Sigmoid colon (tissue), 7 donors: ENCODE results near the gene CAPN15. TPM values are rescaled to one million over a fixed set of nuclear protein-coding genes. Genes with fewer than 3 reads are reported as not detected.

Experiments used
- DNase-seq: peaks from one replicate; pipeline ENCODE4 v3.0.0-alpha.2; 2019
- H3K27ac ChIP-seq, 4 donors: fragments of 200-600 bp; sonication (generic); one replicate each; pipeline ENCODE4 v1.5.1; 2016 to 2019; ENCODE audit warnings: mild to moderate bottlenecking in 1 of 4
- H3K27me3 ChIP-seq, 3 donors: fragments of 200-600 bp; sonication (generic); one replicate each; pipeline ENCODE4 v1.5.1; 2019; ENCODE audit warnings: mild to moderate bottlenecking in 1 of 3
- H3K36me3 ChIP-seq, 4 donors: fragments of 200-600 bp; sonication (generic); one replicate each; pipeline ENCODE4 v1.5.1; 2016 to 2019
- H3K4me1 ChIP-seq, 4 donors: fragments of 200-600 bp; sonication (generic); one replicate each; pipeline ENCODE4 v1.5.1; 2017 to 2019
- H3K4me3 ChIP-seq, 4 donors: fragments of 200-600 bp; sonication (generic); one replicate each; pipeline ENCODE4 v1.5.1; 2017 to 2019; ENCODE audit warnings: mild to moderate bottlenecking in 2 of 4, moderate library complexity in 1 of 4
- H3K9me3 ChIP-seq, 4 donors: fragments of 200-600 bp in 3 of 4; sonication (generic) in 3 of 4; one replicate each; pipeline versions ENCODE4 v1.5.1 to v1.6.1; 2013 to 2019
- EP300 ChIP-seq, 4 donors: sonication (generic); formaldehyde crosslinking; IDR thresholded peaks; one replicate each; pipeline ENCODE4 v1.6.1; 2017; ENCODE audit warnings: antibody characterized with exemption in 4 of 4
- POLR2A ChIP-seq, 2 donors: fragments of 450-650 bp; IDR thresholded peaks; one replicate each; pipeline ENCODE4 v1.6.1; 2016; ENCODE audit warnings: antibody characterized with exemption in 2 of 2, mild to moderate bottlenecking in 2 of 2, moderate library complexity in 2 of 2
- POLR2AphosphoS5 ChIP-seq, 4 donors: sonication (generic); formaldehyde crosslinking; IDR thresholded peaks; one replicate each; pipeline ENCODE4 v1.6.1; 2017; ENCODE audit warnings: antibody characterized with exemption in 4 of 4
- WGBS, 2 donors: extraction: QIAGEN DNeasy Blood & Tissue Kit; methylation state at CpG; one replicate each; pipeline ENCODE4 v1.1.7; 2013; 5-methylcytosine and 5-hydroxymethylcytosine counted together
- intact Hi-C: fragments of 100-400 bp; cut with DNase I; formaldehyde crosslinking; loops from one replicate; pipeline ENCODE4 v1.15.1; 2023
- polyA plus RNA-seq, 3 donors: library from polyadenylated mRNA; stranded (reverse); fragments of 200-250 nt; gene quantifications; one replicate each; pipeline ENCODE4 v1.2.3, GENCODE V29; 2013
- total RNA-seq, 4 donors: library from RNA; depleted of rRNA; stranded (reverse); fragments of >200 nt; gene quantifications; one replicate each; pipeline ENCODE4 v1.1.0, GENCODE V29; 2016
- TF ChIP-seq, protein P1 (sequence below), 4 experiments: fragments of 450-650 bp in 3 of 4; fragments of 200-600 bp in 1 of 4; IDR thresholded peaks; one replicate each; pipeline ENCODE4 v1.5.1; 2016 to 2019; ENCODE audit warnings: antibody characterized with exemption in 4 of 4, mild to moderate bottlenecking in 3 of 4, moderate library complexity in 2 of 4
- donor health status: healthy with polysubstance abuse.
- donor health status: Bipolar disorder and iron deficiency.
- donor health status: healthy.

The CAPN15 gene
- total and polyA plus RNA-seq, 7 donors = 10.3 to 85.8 (median 24.4) TPM

DNA sequence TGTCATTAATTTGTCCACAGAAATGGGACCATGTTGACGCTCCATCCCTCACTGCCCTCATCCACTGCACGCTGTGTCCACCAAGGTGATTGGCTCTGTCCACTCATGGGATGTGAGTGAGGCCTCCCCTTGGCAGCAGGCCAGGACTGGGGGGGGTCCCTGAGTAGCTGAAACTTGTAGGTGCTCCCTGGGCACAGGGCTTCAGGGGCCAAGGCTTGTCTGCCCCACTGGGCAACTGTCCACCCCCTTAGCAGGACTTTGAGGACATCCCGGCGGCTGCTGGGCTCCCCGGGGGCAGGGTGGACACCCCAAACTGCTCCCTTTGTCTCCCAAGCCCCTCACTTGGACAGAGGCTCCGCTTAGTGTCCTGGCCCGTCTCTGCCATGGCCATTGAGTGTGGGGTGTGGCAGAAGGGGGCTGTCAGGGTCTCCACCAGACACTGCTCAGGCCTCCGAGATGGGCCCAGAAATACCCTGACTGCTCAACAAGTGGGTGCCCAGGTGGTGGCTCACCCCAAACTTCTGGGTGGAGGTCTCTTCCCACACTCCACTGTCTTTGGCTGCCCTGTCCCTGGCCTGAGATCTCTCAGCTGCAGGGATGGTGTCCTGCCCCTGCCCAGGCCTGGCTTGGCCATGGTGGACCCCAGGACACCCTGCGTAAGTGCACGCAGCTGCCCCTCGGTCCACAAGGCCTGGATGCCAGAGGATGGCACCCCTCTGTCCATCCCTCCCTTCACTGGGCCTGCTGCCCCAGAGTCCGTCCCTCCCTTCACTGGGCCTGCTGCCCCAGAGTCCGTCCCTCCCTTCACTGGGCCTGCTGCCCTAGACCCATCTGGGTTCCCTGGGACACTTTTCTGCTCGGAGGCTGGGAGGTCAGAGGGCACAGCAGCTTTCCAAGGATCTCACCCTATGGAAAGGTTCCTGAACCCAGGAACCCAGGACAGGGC lies 59.4 kb downstream of the CAPN15 start:
- Histone ChIP-seq H3K27me3 (peaks cover 0 to 7% (median 3%) of the 10 kb centered on the region in 3 donors), H3K4me3 (no peak overlapping the region), H3K4me1 (peaks cover 0 to 38% (median 27%) of the 10 kb centered on the region in 4 donors), H3K27ac (no peak overlapping the region), H3K36me3 (no peaks in the 10 kb centered on the region), H3K9me3 (no peaks in the 10 kb centered on the region)
- WGBS, 2 donors = 77 to 84% methylated on average over 14 of the region's 14 CpGs
- no peak for DNase-seq
- peak in 1 of 4 donors; percentile 6 for TF ChIP-seq POLR2AphosphoS5 (IDR thresholded peaks at IDR 0.05)
- TF ChIP-seq EP300 (IDR thresholded peaks at IDR 0.05) = no peak
- TF ChIP-seq POLR2A (IDR thresholded peaks at IDR 0.05) = no peak
- intact Hi-C loops = no loop called here

- Histone ChIP-seq H3K9me3 (no peaks in the 10 kb centered on the region), H3K27ac (peak overlapping the region; percentile 95 to 99 (median 96)), H3K27me3 (peaks cover 0 to 7% (median 3%) of the 10 kb centered on the region in 3 donors), H3K4me1 (peaks cover 0 to 45% (median 41%) of the 10 kb centered on the region in 4 donors), H3K4me3 (peak overlapping the region; percentile 62 to 97 (median 82)), H3K36me3 (no peaks in the 10 kb centered on the region)
- intact Hi-C loops = loop anchor here (2.0 kb wide), 2 partner anchors 48 to 72 kb away; partner anchors contain the start of gene METTL26
- no peak for DNase-seq
- WGBS, 2 donors = 0% methylated on average over 21 of the region's 21 CpGs
- TF ChIP-seq POLR2AphosphoS5 (IDR thresholded peaks at IDR 0.05) = no peak
- no peak for TF ChIP-seq EP300 (IDR thresholded peaks at IDR 0.05)
- TF ChIP-seq, protein P1, sequence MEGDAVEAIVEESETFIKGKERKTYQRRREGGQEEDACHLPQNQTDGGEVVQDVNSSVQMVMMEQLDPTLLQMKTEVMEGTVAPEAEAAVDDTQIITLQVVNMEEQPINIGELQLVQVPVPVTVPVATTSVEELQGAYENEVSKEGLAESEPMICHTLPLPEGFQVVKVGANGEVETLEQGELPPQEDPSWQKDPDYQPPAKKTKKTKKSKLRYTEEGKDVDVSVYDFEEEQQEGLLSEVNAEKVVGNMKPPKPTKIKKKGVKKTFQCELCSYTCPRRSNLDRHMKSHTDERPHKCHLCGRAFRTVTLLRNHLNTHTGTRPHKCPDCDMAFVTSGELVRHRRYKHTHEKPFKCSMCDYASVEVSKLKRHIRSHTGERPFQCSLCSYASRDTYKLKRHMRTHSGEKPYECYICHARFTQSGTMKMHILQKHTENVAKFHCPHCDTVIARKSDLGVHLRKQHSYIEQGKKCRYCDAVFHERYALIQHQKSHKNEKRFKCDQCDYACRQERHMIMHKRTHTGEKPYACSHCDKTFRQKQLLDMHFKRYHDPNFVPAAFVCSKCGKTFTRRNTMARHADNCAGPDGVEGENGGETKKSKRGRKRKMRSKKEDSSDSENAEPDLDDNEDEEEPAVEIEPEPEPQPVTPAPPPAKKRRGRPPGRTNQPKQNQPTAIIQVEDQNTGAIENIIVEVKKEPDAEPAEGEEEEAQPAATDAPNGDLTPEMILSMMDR (IDR thresholded peaks at IDR 0.05) = no peak
- TF ChIP-seq POLR2A (IDR thresholded peaks at IDR 0.05) = no peak
Measured at GRCh38 chr16:588639-588888, 61.1 kb downstream of the CAPN15 start.

DNA sequence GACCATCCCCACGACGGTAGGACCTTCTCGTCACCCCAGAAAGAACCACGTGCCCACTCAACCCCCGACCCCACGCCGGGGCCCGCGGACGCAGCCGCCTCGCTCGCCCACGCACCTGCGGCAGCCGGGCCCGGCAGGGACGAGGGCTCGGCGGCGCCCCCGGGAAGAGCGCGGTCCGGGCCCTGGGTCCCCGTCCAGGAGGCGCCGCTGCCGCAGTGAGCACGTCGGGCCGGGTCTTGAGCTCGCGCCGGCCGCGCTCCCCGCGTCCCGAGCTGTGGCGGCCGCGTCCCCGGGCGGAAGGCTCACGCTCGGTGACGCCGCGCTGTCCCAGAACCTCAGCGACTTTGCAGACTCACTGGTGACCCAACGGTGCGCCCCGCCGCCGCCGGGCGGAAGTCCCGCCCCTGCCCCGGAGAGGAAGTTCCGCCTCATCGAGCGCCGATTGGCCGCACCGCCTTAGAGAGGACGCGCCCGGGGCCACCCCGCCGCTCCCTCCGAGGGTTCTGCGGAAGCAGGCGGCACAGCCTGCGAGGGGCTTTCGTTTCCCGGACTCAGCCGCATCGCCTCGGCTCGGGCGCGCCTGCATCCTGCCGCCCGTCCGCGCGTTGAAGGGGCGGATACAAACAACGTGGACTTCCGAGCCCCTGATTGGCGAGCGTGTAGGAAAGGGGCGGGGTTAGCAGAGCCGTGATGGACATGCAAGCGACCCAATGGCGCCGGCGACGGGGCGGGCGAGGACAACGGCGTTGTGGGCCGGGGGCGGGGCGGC lies 61.6 kb downstream of the CAPN15 start:
- peaks cover 0 to 45% (median 42%) of the 10 kb centered on the region in 4 donors for H3K4me1 ChIP-seq

DNA sequence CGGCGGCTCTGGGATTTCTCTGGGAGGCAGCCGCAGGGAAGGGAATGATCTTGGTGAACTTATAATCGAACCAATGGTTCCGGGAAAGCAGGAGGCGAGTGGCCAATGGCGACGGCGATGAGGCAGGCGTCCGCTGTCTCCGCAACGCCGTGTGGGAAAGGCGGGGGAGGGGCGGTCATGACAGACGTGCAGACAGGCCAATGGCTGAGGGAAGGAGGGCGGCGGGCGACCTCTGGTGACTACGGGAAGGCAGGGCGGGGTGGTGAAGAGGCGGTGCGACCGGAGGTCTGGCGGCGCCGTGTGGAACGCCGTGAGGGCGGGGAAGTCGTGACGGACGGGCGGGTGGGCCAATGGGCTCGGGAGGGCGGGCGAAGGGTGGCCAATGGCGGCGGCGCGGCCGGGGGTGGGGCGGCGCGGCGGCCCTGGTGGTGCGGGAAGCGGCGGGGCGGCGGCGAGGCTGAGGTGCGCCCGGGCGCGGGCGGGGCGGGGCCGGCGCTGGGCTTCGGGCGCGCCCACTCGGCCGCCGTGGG lies 62.2 kb downstream of the CAPN15 start, which contains the start of gene RAB40C:
RAB40C (plus strand) TSS at position 409 of the 530 bp plus-strand sequence. CDS start 226 bp downstream, outside the sequence.
- DNase-seq = peak; percentile 100
- peaks cover 0 to 4% (median 0%) of the 10 kb centered on the region in 4 donors for H3K36me3 ChIP-seq
- TF ChIP-seq, protein P1 (IDR thresholded peaks at IDR 0.05) = no peak
- TF ChIP-seq EP300 (IDR thresholded peaks at IDR 0.05) (no peak), POLR2A (IDR thresholded peaks at IDR 0.05) (no peak), POLR2AphosphoS5 (IDR thresholded peaks at IDR 0.05) (no peak)
- H3K4me1 ChIP-seq = peaks cover 0 to 45% (median 42%) of the 10 kb centered on the region in 4 donors
- H3K27ac ChIP-seq = peak within 1 kb of the TSS; percentile 95 to 99 (median 96)
- peaks cover 0 to 7% (median 3%) of the 10 kb centered on the region in 3 donors for H3K27me3 ChIP-seq
- 1% methylated on average over 67 of the region's 67 CpGs for WGBS, 2 donors
- intact Hi-C loops = loop anchor here (1.0 to 2.0 kb wide), 4 partner anchors 19 to 91 kb away; partner anchors contain the start of genes METTL26 and STUB1
- H3K4me3 ChIP-seq = peak within 1 kb of the TSS; percentile 62 to 97 (median 90)
- no peaks in the 10 kb centered on the region for H3K9me3 ChIP-seq

More for the DNA sequence above, 61.6 kb downstream of the CAPN15 start:
- Histone ChIP-seq H3K27ac (peak overlapping the region; percentile 95 to 99 (median 96)), H3K9me3 (no peaks in the 10 kb centered on the region), H3K36me3 (peaks cover 0 to 4% (median 0%) of the 10 kb centered on the region in 4 donors), H3K4me3 (peak overlapping the region; percentile 62 to 97 (median 82)), H3K27me3 (peaks cover 0 to 7% (median 3%) of the 10 kb centered on the region in 3 donors)
- DNase-seq = peak; percentile 98
- TF ChIP-seq POLR2A (IDR thresholded peaks at IDR 0.05) = peak; percentile 57 to 68
- TF ChIP-seq POLR2AphosphoS5 (IDR thresholded peaks at IDR 0.05) = peak; percentile 84 to 93 (median 88)
- no peak for TF ChIP-seq EP300 (IDR thresholded peaks at IDR 0.05)
- TF ChIP-seq, protein P1 (IDR thresholded peaks at IDR 0.05) = no peak
- intact Hi-C loops = loop anchor here (1.0 to 2.0 kb wide), 4 partner anchors 19 to 91 kb away; partner anchors contain the start of genes METTL26 and STUB1
- WGBS, 2 donors = 1% methylated on average over 107 of the region's 107 CpGs
